A549 (cell line): Measurements from ENCODE around the gene CINP. TPM values are rescaled to one million over a fixed set of nuclear protein-coding genes. Genes with fewer than 3 reads are reported as not detected.

Source experiments
- ATAC-seq, 2 experiments: fragments of 200-7000 bp in 1 of 2; fragments of >200 bp in 1 of 2; cut with Nextera tagmentation in 1 of 2; cut with Tn5 transposase in 1 of 2; 3 replicates each; pipeline versions ENCODE4 v1.8.0 to v1.9.1; 2018 to 2020; ENCODE audit warnings: mild to moderate bottlenecking in 1 of 2, moderate library complexity in 1 of 2
- CTCF ChIA-PET: fragments of 300-600 bp; sonication (Branson Sonifier 250); formaldehyde crosslinking; extraction: SDS; loops from one replicate; lab custom pipeline; 2021; ENCODE audit warnings: antibody characterized with exemption, inconsistent platforms; lab: Yijun Ruan, JAX
- POLR2A ChIA-PET: fragments of 350-600 bp; formaldehyde crosslinking; extraction: SDS; loops from one replicate; lab custom pipeline; 2021; ENCODE audit warnings: antibody characterized with exemption, inconsistent platforms; lab: Yijun Ruan, JAX
- DNase-seq, 2 experiments: peaks; one replicate each; pipeline versions ENCODE4 v3.0.0 to v3.0.0-alpha.2; 2011 to 2016; ENCODE audit warnings: low read depth in 1 of 2, low spot score in 1 of 2
- FAIRE-seq: peaks from 2 replicates; lab custom pipeline; 2011; peaks lifted over from hg19 to GRCh38; lab: Jason Lieb, UNC
- H3K27ac ChIP-seq, 2 experiments: fragments of >200 bp; sonication (Bioruptor Twin); formaldehyde crosslinking; 3 replicates each; pipeline ENCODE4 v1.5.1; 2016 to 2017
- H3K4me1 ChIP-seq: fragments of >200 bp; sonication (Bioruptor Twin); formaldehyde crosslinking; 3 replicates; pipeline ENCODE4 v1.6.1; 2016
- H3K4me2 ChIP-seq: fragments of >200 bp; sonication (Bioruptor Twin); formaldehyde crosslinking; 3 replicates; pipeline ENCODE4 v1.6.1; 2016
- H3K4me3 ChIP-seq: fragments of >200 bp; sonication (Bioruptor Twin); formaldehyde crosslinking; 3 replicates; pipeline ENCODE4 v1.5.1; 2016
- H3K9me3 ChIP-seq: fragments of >200 bp; sonication (Bioruptor Twin); formaldehyde crosslinking; 3 replicates; pipeline ENCODE4 v1.6.1; 2016
- BHLHE40 ChIP-seq: IDR thresholded peaks from 2 replicates; pipeline ENCODE4 v1.6.1; 2012; ENCODE audit warnings: low read depth, low read length, inconsistent platforms
- CBX8 ChIP-seq: fragments of 200-600 bp; sonication (generic); IDR thresholded peaks from 2 replicates; pipeline ENCODE4 v1.6.1; 2016
- EHF ChIP-seq: fragments of 250-450 bp; sonication (Bioruptor Pico); IDR thresholded peaks from 2 replicates; pipeline ENCODE4 v1.5.0; 2020; ENCODE audit warnings: mild to moderate bottlenecking
- ESRRA ChIP-seq: fragments of 150-350 bp; IDR thresholded peaks from 2 replicates; pipeline ENCODE4 v1.6.1; 2014; ENCODE audit warnings: mild to moderate bottlenecking, low read length, borderline replicate concordance
- FOSL2 ChIP-seq, 2 experiments: fragments of 450-650 bp in 1 of 2; fragments of >200 bp in 1 of 2; sonication (Bioruptor Twin) in 1 of 2; formaldehyde crosslinking; IDR thresholded peaks; 2 replicates each; pipeline versions ENCODE4 v1.5.0 to v1.6.1; 2016 to 2020; ENCODE audit warnings: mild to moderate bottlenecking in 1 of 2, moderate library complexity in 1 of 2
- HDAC2 ChIP-seq: fragments of 200-600 bp; sonication (generic); IDR thresholded peaks from 2 replicates; pipeline ENCODE4 v1.6.1; 2016
- HOXB13 ChIP-seq: fragments of 250-450 bp; sonication (Bioruptor Pico); IDR thresholded peaks from 2 replicates; pipeline ENCODE4 v1.5.0; 2020; ENCODE audit warnings: low read depth, mild to moderate bottlenecking, moderate library complexity
- JUN ChIP-seq, 2 experiments: fragments of >200 bp; sonication (Bioruptor Twin); formaldehyde crosslinking; IDR thresholded peaks; 2 replicates in 1 of 2; 3 replicates in 1 of 2; pipeline ENCODE4 v1.6.1; 2016 to 2017
- KDM1A ChIP-seq: fragments of 200-600 bp; sonication (generic); IDR thresholded peaks from 2 replicates; pipeline ENCODE4 v1.6.1; 2016; ENCODE audit warnings: low read depth, mild to moderate bottlenecking
- KDM5A ChIP-seq: fragments of 200-600 bp; sonication (generic); IDR thresholded peaks from 2 replicates; pipeline ENCODE4 v1.6.1; 2016; ENCODE audit warnings: antibody characterized with exemption, mild to moderate bottlenecking
- MAFK ChIP-seq: fragments of 450-650 bp; IDR thresholded peaks from 2 replicates; pipeline ENCODE4 v1.6.1; 2014; ENCODE audit not compliant: partially characterized antibody
- MAZ ChIP-seq: fragments of 150-350 bp; IDR thresholded peaks from 2 replicates; pipeline ENCODE4 v1.6.1; 2014; ENCODE audit warnings: antibody characterized with exemption, low read depth, low read length, borderline replicate concordance
- MYC ChIP-seq: IDR thresholded peaks from 2 replicates; pipeline ENCODE4 v1.6.1; 2012; ENCODE audit warnings: mild to moderate bottlenecking, inconsistent platforms, low read length, improper control_type of control experiment, borderline replicate concordance
- NFE2L2 ChIP-seq: fragments of 150-350 bp; conservative IDR thresholded peaks from 2 replicates; pipeline ENCODE4 v1.6.1; 2014; ENCODE audit warnings: low read length
- NPAS2 ChIP-seq: fragments of 250-450 bp; sonication (Bioruptor Pico); IDR thresholded peaks from 2 replicates; pipeline ENCODE4 v1.8.0; 2022; ENCODE audit warnings: mild to moderate bottlenecking, moderate library complexity, borderline replicate concordance
- NR3C1 ChIP-seq: fragments of >200 bp; sonication (Bioruptor Twin); formaldehyde crosslinking; IDR thresholded peaks from 3 replicates; pipeline ENCODE4 v1.6.1; 2017
- PHF8 ChIP-seq: fragments of 200-600 bp; sonication (generic); IDR thresholded peaks from 2 replicates; pipeline ENCODE4 v1.6.1; 2016; ENCODE audit warnings: low read depth, mild to moderate bottlenecking, antibody characterized with exemption, moderate library complexity, borderline replicate concordance
- POLR2AphosphoS2 ChIP-seq: conservative IDR thresholded peaks from 2 replicates; pipeline ENCODE4 v1.6.1; 2012; ENCODE audit warnings: low read length, improper control_type of control experiment, inconsistent platforms
- RARB ChIP-seq: fragments of 250-450 bp; sonication (Bioruptor Pico); IDR thresholded peaks from 2 replicates; pipeline ENCODE4 v1.8.0; 2021; ENCODE audit warnings: mild to moderate bottlenecking, moderate library complexity
- RCOR1 ChIP-seq: fragments of 150-350 bp; IDR thresholded peaks from 2 replicates; pipeline ENCODE4 v1.6.1; 2014; ENCODE audit warnings: antibody characterized with exemption, low read length, low read depth
- TP53 ChIP-seq: fragments of 250-450 bp; sonication (Bioruptor Pico); IDR thresholded peaks from 2 replicates; pipeline ENCODE4 v1.5.0; 2021; ENCODE audit warnings: mild to moderate bottlenecking, moderate library complexity
- ZC3H11A ChIP-seq: fragments of 450-650 bp; IDR thresholded peaks from 2 replicates; pipeline ENCODE4 v1.6.1; 2014; ENCODE audit warnings: antibody characterized with exemption, mild to moderate bottlenecking
- ZNF302 ChIP-seq: fragments of 250-450 bp; sonication (Bioruptor Pico); IDR thresholded peaks from 2 replicates; pipeline ENCODE4 v1.9.0; 2021; ENCODE audit warnings: inconsistent platforms, mild to moderate bottlenecking, moderate library complexity
- ZSCAN20 ChIP-seq: fragments of 250-450 bp; sonication (Bioruptor Pico); IDR thresholded peaks from 2 replicates; pipeline ENCODE4 v1.8.0; 2022; ENCODE audit warnings: mild to moderate bottlenecking, moderate library complexity
- WGBS: methylation state at CpG from one replicate; pipeline ENCODE4 v1.1.6; 2017; ENCODE audit errors: missing lambda C conversion rate; 5-methylcytosine and 5-hydroxymethylcytosine counted together
- polyA plus RNA-seq, 4 experiments: library from polyadenylated mRNA; depleted of rRNA in 3 of 4; stranded (reverse); fragments of >200 nt; fragmentation: RNase III in 1 of 4; extraction: RNeasy Plus Mini Kit Qiagen cat#74134 plus additional on column Dnase treatment in 1 of 4; gene quantifications; 2 replicates in 3 of 4; 3 replicates in 1 of 4; pipeline ENCODE4 v1.2.3, GENCODE V29; 2011 to 2017
- TF ChIP-seq, protein P1 (sequence below): fragments of 150-350 bp; IDR thresholded peaks from 2 replicates; pipeline ENCODE4 v1.6.1; 2014; ENCODE audit warnings: low read depth, mild to moderate bottlenecking, low read length
- TF ChIP-seq, protein P2 (sequence below): IDR thresholded peaks from 2 replicates; pipeline ENCODE4 v1.6.1; 2012
- TF ChIP-seq, protein P3 (sequence below): IDR thresholded peaks from 2 replicates; pipeline ENCODE4 v1.6.1; 2012
- TF ChIP-seq, protein P4 (sequence below): fragments of >200 bp; sonication (Bioruptor Twin); formaldehyde crosslinking; IDR thresholded peaks from 3 replicates; pipeline ENCODE4 v1.6.1; 2016

Gene CINP
- polyA plus RNA-seq, 2 of the 4 experiments (the other 2 are of a cell fraction) = 59.9 to 74.6 TPM

DNA sequence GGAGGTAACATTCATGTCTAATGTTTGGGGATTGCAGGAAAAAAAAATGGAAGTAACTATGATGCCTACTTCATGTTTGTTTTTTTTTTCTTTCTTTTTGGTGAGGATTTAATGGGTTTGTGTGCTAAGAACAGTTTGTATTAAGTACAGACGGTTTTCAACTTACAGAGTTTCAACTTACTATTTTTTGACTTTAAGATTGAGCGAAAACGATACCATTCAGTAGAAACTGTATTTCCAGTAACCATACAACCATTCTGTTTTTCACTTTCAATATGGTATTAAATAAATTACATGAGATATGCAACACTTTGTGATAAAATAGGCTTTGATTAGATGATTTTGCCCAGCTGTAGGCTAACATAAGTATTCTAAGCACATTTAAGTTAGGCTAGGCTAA, 10.4 kb upstream of the CINP start:
- H3K4me1 ChIP-seq = no peaks in the 10 kb centered on the region
- H3K27ac ChIP-seq = no peak overlapping the region
- WGBS = 88% methylated on average over 3 of the region's 3 CpGs
- FAIRE-seq = no peak
- H3K9me3 ChIP-seq = no peaks in the 10 kb centered on the region
- TF ChIP-seq, protein P1, sequence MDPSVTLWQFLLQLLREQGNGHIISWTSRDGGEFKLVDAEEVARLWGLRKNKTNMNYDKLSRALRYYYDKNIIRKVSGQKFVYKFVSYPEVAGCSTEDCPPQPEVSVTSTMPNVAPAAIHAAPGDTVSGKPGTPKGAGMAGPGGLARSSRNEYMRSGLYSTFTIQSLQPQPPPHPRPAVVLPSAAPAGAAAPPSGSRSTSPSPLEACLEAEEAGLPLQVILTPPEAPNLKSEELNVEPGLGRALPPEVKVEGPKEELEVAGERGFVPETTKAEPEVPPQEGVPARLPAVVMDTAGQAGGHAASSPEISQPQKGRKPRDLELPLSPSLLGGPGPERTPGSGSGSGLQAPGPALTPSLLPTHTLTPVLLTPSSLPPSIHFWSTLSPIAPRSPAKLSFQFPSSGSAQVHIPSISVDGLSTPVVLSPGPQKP = no peak
- TF ChIP-seq, protein P2, sequence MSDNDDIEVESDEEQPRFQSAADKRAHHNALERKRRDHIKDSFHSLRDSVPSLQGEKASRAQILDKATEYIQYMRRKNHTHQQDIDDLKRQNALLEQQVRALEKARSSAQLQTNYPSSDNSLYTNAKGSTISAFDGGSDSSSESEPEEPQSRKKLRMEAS = no peak
- TF ChIP-seq MAFK (no peak), NPAS2 (CRISPR knock-in tag) (no peak), KDM5A (no peak), KDM1A (no peak), HOXB13 (CRISPR knock-in tag) (no peak), ZC3H11A (no peak), EHF (no peak), RARB (CRISPR knock-in tag) (no peak), BHLHE40 (no peak), CBX8 (no peak), PHF8 (no peak), POLR2AphosphoS2 (no peak)
- TF ChIP-seq, all 56 proteins: peak for 0
- POLR2A ChIA-PET = interaction anchor here (0.6 kb wide), 1 partner anchor 11 kb away, joined by 3 read pairs; the partner anchor contains the start of genes CINP and TECPR2
- CTCF ChIA-PET = no interaction called here
- ATAC-seq (no peak), DNase-seq (no peak)
- H3K4me3 ChIP-seq = no peak overlapping the region
- no peak overlapping the region for H3K4me2 ChIP-seq

DNA sequence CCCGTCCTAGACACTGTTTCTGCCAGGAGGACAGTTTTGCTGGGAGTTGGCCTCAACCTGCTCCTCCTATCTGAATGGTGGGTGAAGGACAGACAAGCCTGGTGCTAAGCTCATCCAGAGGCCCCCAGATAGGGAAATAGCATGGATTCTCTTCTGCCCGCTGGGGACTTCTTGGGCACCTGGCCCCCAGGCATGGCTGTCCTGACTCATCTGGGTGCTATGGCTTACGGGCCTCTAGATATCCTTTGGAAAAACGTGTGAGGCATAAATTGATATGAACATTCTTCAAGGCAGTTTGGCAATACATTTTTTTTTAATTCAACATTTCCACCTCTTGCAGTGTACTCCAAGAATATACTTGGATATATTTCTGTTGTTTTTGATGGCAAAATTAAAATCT, 8.7 kb upstream of the CINP start:
- DNase-seq (no peak), ATAC-seq (no peak), FAIRE-seq (no peak)
- Histone ChIP-seq H3K4me1 (no peaks in the 10 kb centered on the region), H3K27ac (no peak overlapping the region), H3K4me3 (no peak overlapping the region), H3K9me3 (no peaks in the 10 kb centered on the region), H3K4me2 (no peak overlapping the region)
- ChIA-PET CTCF (no interaction called here), POLR2A (no interaction called here)
- TF ChIP-seq, protein P3, sequence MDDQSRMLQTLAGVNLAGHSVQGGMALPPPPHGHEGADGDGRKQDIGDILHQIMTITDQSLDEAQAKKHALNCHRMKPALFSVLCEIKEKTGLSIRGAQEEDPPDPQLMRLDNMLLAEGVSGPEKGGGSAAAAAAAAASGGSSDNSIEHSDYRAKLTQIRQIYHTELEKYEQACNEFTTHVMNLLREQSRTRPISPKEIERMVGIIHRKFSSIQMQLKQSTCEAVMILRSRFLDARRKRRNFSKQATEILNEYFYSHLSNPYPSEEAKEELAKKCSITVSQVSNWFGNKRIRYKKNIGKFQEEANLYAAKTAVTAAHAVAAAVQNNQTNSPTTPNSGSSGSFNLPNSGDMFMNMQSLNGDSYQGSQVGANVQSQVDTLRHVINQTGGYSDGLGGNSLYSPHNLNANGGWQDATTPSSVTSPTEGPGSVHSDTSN = no peak
- TF ChIP-seq JUN (IDR thresholded peaks at IDR 0.05) (no peak), RARB (CRISPR knock-in tag) (no peak), CBX8 (no peak), MYC (no peak), HDAC2 (no peak)
- 66% methylated on average over 4 of the region's 4 CpGs for WGBS

DNA sequence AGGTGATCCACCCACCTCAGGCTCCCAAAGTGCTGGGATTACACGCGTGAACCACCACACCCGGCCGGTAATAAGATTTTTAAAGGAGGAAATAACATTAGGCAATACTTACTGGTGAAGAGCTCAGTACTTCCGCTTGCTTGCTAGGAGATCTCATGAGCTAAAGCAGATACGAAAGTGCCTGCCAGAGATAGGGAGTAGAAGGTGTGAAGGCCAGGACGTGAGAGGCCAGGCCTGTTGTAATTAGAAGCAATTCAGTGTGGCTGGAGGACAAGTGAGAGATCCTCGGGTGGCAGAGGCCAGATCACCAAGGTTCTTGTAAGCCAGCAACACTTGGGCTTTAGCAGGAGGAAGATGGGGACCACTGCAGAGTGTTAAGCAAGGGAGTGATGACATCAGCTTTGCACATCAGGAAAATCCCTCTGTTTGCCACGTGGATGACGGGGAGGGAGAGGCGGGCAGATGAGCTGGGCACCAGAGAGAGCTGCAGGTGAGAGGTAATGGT, 7.7 kb upstream of the CINP start:
- H3K4me3 ChIP-seq = no peak overlapping the region
- ChIA-PET CTCF (no interaction called here), POLR2A (no interaction called here)
- no peak overlapping the region for H3K4me2 ChIP-seq
- H3K9me3 ChIP-seq = no peaks in the 10 kb centered on the region
- no peak overlapping the region for H3K27ac ChIP-seq
- WGBS = 89% methylated on average over 11 of the region's 11 CpGs
- H3K4me1 ChIP-seq = no peaks in the 10 kb centered on the region
- ATAC-seq (no peak; a peak in 1 of 6 replicates), DNase-seq (peak in 1 of 2 experiments; percentile 6), FAIRE-seq (no peak)
- TF ChIP-seq NR3C1 = no peak
- TF ChIP-seq, protein P1 = no peak
- TF ChIP-seq NFE2L2 = no peak
- no peak for TF ChIP-seq ESRRA
- no peak for TF ChIP-seq RCOR1
- TF ChIP-seq CBX8 = no peak
- TF ChIP-seq, protein P4, sequence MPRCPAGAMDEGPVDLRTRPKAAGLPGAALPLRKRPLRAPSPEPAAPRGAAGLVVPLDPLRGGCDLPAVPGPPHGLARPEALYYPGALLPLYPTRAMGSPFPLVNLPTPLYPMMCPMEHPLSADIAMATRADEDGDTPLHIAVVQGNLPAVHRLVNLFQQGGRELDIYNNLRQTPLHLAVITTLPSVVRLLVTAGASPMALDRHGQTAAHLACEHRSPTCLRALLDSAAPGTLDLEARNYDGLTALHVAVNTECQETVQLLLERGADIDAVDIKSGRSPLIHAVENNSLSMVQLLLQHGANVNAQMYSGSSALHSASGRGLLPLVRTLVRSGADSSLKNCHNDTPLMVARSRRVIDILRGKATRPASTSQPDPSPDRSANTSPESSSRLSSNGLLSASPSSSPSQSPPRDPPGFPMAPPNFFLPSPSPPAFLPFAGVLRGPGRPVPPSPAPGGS = no peak
- TF ChIP-seq HOXB13 (CRISPR knock-in tag) = no peak
- no peak for TF ChIP-seq MAZ
- no peak for TF ChIP-seq FOSL2 (IDR thresholded peaks at IDR 0.05)
- TF ChIP-seq FOSL2 (CRISPR knock-in tag; IDR thresholded peaks at IDR 0.05) = no peak
- TF ChIP-seq TP53 (CRISPR knock-in tag) = no peak
- no peak for TF ChIP-seq ZSCAN20 (CRISPR knock-in tag)
- TF ChIP-seq, protein P3 = no peak
- no peak for TF ChIP-seq ZNF302 (CRISPR knock-in tag)
- TF ChIP-seq, all 56 proteins: peak for 0
